Ishikawa (cell line): ENCODE data around the gene COX7B2.

Experiments used
- CEBPB ChIP-seq: IDR thresholded peaks from 2 replicates; pipeline ENCODE4 v1.6.1; 2012
- CREB1 ChIP-seq: IDR thresholded peaks from 2 replicates; pipeline ENCODE4 v1.6.1; 2012; ENCODE audit warnings: low read depth
- EP300 ChIP-seq: IDR thresholded peaks from 2 replicates; pipeline ENCODE4 v1.6.1; 2012; ENCODE audit warnings: borderline replicate concordance
- MAX ChIP-seq: IDR thresholded peaks from 2 replicates; pipeline ENCODE4 v1.6.1; 2012
- TEAD4 ChIP-seq: IDR thresholded peaks from 2 replicates; pipeline ENCODE4 v1.6.1; 2012
- YY1 ChIP-seq: IDR thresholded peaks from 2 replicates; pipeline ENCODE4 v1.6.1; 2012; ENCODE audit warnings: low read depth

- TF ChIP-seq EP300 (no peak), CREB1 (no peak), YY1 (no peak), TEAD4 (no peak), CEBPB (no peak), MAX (no peak)
Measured at GRCh38 chr4:46850026-46850425, 59.0 kb downstream of the COX7B2 start.
